Nephron (organoid): Measurements from ENCODE around the gene NR2F2.

Source experiments
- H3K27ac Mint-ChIP-seq, 3 experiments: 2 replicates each; pipeline ENCODE4 v1.8.0; 2020; ENCODE audit warnings: mixed read lengths in 3 of 3, mild to moderate bottlenecking in 2 of 3, moderate library complexity in 1 of 3
- H3K27me3 Mint-ChIP-seq: 2 replicates; pipeline ENCODE4 v1.8.0; 2021; ENCODE audit warnings: low read depth, mild to moderate bottlenecking, moderate library complexity, mixed read lengths
- H3K36me3 Mint-ChIP-seq: 2 replicates; pipeline ENCODE4 v1.8.0; 2020; ENCODE audit warnings: low read depth, mixed read lengths
- H3K4me1 Mint-ChIP-seq: 2 replicates; pipeline ENCODE4 v1.8.0; 2020; ENCODE audit warnings: mixed read lengths
- H3K4me3 Mint-ChIP-seq, 3 experiments: 2 replicates each; pipeline ENCODE4 v1.8.0; 2020; ENCODE audit warnings: mild to moderate bottlenecking in 3 of 3, mixed read lengths in 3 of 3, moderate library complexity in 2 of 3
- H3K9me3 Mint-ChIP-seq: 2 replicates; pipeline ENCODE4 v1.8.0; 2020; ENCODE audit warnings: mixed read lengths
- CTCF ChIP-seq, 3 experiments: fragments of 200-600 bp; sonication (generic); IDR thresholded peaks; one replicate each; pipeline ENCODE4 v1.5.0; 2021; ENCODE audit warnings: antibody characterized with exemption in 3 of 3; ENCODE audit not compliant: unreplicated experiment in 3 of 3

NR2F2 gene

GRCh38 chr15:96338766-96339618, 8.5 kb downstream of the NR2F2 start:
- peak overlapping the region; percentile 96 to 100 (median 97) for H3K27ac Mint-ChIP-seq
- H3K9me3 Mint-ChIP-seq: no peaks in the 10 kb centered on the region
- peaks cover 14% of the 10 kb centered on the region for H3K27me3 Mint-ChIP-seq
- peaks cover 96% of the 10 kb centered on the region for H3K36me3 Mint-ChIP-seq
- peak overlapping the region; percentile 94 to 97 (median 95) for H3K4me3 Mint-ChIP-seq
- H3K4me1 Mint-ChIP-seq: peaks cover 40% of the 10 kb centered on the region
- TF ChIP-seq CTCF (IDR thresholded peaks at IDR 0.05; ENCODE audit: unreplicated experiment in 3 of 3): no peak

GRCh38 chr15:96339619-96340347, 9.3 kb downstream of the NR2F2 start:
- peak overlapping the region; percentile 96 to 100 (median 97) for H3K27ac Mint-ChIP-seq
- peaks cover 48% of the 10 kb centered on the region for H3K4me1 Mint-ChIP-seq
- peak overlapping the region; percentile 94 to 97 (median 95) for H3K4me3 Mint-ChIP-seq
- H3K36me3 Mint-ChIP-seq: peaks cover 96% of the 10 kb centered on the region
- H3K27me3 Mint-ChIP-seq: peaks cover 15% of the 10 kb centered on the region
- no peak for TF ChIP-seq CTCF (IDR thresholded peaks at IDR 0.05; ENCODE audit: unreplicated experiment in 3 of 3)
- H3K9me3 Mint-ChIP-seq: no peaks in the 10 kb centered on the region

- Mint-ChIP-seq H3K9me3 (no peaks in the 10 kb centered on the region), H3K27ac (peak overlapping the region; percentile 96 to 100 (median 97)), H3K27me3 (peaks cover 10% of the 10 kb centered on the region), H3K4me3 (peak overlapping the region; percentile 94 to 97 (median 95)), H3K36me3 (peaks cover 94% of the 10 kb centered on the region), H3K4me1 (peaks cover 53% of the 10 kb centered on the region)
- TF ChIP-seq CTCF (IDR thresholded peaks at IDR 0.05; ENCODE audit: unreplicated experiment in 3 of 3): no peak
Observed at GRCh38 chr15:96340348-96340597, 9.8 kb downstream of the NR2F2 start.

GRCh38 chr15:96340598-96341512, 10.4 kb downstream of the NR2F2 start:
- peaks cover 92% of the 10 kb centered on the region for H3K36me3 Mint-ChIP-seq
- H3K4me1 Mint-ChIP-seq: peaks cover 57% of the 10 kb centered on the region
- H3K4me3 Mint-ChIP-seq: peak overlapping the region; percentile 94 to 97 (median 95)
- no peaks in the 10 kb centered on the region for H3K9me3 Mint-ChIP-seq
- no peak for TF ChIP-seq CTCF (IDR thresholded peaks at IDR 0.05; ENCODE audit: unreplicated experiment in 3 of 3)
- peaks cover 8% of the 10 kb centered on the region for H3K27me3 Mint-ChIP-seq
- H3K27ac Mint-ChIP-seq: peak overlapping the region; percentile 96 to 100 (median 97)

- Mint-ChIP-seq H3K4me1 (peaks cover 64% of the 10 kb centered on the region), H3K36me3 (peaks cover 83% of the 10 kb centered on the region), H3K27me3 (peaks cover 17% of the 10 kb centered on the region), H3K27ac (peak overlapping the region; percentile 96 to 100 (median 97)), H3K9me3 (no peaks in the 10 kb centered on the region), H3K4me3 (peak overlapping the region; percentile 94 to 97 (median 95))
- TF ChIP-seq CTCF (IDR thresholded peaks at IDR 0.05; ENCODE audit: unreplicated experiment in 3 of 3): no peak
Observed at GRCh38 chr15:96341513-96342405, 11.3 kb downstream of the NR2F2 start.
